Fibroblast of peridontal ligament (primary cell): ENCODE results near the gene CTRB2.
"Not testable (repeated sequence)": the region's sequence is repeated elsewhere in the genome, so short reads cannot be mapped to it uniquely, and the experiment has no call there.

Experiments
- DNase-seq: peaks from one replicate; pipeline ENCODE4 v3.0.0-alpha.2; 2010; ENCODE audit errors: extremely low read depth

CTRB2 gene

DNA sequence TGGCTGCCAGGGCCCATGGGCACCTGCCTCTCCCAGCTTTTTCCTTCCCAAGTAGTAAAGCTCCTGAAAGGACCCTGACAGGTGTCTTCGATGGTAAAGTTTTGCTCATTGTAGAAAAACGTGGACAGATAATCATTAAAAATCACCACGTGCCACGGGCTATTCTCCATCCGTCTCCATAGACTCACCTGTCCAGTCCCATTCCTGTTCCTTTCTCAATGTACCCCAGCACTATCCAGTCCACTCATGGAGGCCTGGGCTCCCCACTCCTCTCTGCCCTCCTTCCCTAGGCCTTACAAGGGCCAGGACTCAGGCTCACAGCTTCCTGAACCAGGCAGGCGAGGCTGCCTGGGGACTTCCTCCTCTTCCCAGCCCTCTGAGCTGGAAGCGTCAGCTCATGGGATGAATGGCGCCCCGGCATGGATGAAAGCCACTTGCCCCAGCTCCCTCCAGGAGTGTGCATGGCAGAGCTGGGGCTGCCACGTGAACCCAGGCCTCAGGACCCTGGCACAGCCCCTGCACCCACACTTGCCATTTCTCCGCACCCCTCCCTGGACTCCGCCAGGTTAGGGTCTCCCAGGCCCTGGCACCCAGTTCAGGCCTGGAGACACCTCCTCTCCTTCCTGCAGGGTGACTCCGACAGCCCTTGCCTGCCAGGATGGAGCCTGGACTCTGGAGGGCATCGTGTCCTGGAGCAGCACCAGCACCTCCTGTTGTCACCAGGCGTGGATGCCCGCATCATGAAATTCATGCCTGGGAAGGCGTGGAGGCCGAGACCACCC, 20.6 kb upstream of the CTRB2 start:
- DNase-seq: no peak

DNA sequence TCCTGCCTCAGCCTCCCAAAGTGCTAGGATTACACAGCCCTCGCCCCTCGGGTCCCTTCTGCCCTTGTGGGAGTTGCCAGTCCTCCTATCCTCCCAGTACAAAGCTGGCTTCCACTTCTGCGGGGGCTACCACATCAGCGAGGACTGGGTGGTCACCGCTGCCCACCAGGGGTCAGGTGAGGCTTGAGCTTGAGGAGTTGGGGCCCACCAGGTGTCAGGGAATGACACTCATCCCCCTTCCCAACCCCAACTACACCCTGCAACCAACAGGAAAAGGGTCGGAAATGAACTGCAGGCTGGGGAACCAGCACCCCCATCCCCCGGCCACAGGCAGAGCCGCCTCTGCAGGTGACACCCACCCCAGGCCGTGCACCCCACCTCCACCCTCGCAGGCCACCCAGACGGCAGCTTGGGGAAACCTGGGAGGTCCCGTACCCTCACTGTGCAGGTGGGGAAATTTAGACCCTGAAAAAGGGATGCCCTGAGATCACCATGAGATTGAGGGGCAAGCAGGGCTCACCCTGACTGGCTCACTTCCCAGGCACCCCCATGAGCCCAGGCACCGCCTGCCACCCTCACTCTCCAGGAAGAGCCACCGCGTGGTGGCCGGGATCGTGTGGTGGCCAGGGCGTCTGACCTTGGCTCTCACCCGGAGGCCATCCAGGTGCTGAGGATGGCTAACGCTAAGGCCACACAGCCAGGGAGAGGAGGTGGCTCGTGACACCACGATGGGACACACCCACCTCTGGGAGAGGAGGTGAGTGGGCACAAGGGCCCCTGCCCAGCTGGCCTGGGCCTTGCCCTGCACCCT, 19.8 kb upstream of the CTRB2 start:
- no peak for DNase-seq

DNA sequence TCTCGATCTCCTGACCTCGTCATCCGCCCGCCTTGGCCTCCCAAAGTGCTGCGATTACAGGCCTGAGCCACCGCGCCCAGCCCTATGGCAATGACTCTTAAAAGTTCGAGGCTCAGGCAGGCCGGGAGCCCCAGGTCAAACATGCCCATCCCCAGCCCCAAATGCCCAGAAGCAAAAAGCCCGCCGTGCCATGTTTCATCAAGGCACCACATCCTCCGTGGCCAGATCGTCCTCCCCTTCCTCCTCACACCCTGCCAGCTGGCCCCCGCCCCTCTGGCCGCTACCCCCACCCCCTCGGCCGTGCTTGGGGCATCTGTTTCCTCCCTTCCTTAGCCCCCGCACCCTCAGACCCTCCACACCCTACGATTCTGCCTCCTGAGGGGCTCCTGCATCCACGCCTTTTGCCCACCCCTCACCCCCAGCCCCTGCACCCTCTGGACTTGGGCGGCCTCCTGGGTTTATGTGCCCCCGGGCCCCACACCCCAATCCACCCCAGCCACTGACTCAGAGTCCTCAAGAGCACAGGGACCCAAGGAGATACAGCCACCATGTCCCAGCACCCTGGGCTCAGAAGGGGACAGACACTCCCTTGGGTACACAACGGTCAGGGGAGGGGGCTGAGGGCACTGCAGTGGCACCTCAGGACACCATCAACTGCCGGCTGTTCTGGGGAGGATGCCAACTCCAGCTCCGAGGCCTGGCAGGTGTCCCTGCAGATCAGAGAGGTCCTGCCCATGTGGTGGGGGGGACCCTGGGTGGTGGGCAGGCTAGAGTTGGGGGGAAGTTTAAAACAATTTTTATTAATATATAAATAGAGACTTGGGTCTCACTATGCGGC, 18.9 kb upstream of the CTRB2 start:
- DNase-seq: no peak

DNA sequence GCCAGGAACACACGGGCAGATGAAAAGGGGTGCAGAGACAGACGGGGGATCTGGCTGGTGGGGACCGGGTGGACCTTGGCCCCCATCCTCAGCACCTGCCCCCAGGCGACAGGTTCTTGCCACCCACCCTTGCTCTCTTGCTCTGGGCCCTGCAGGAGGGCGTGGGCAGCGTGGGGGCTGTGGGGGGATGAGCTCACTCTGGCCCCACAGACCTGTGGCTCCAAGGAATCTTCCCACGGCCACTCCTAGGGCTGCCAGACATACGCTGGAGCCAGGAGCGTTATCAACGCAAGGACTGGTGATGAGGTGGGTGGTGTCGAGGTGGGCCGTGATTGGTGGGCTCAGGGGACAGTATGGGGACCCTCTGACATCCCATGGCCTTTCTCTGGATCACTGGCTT, 18.1 kb upstream of the CTRB2 start:
- no peak for DNase-seq

DNA sequence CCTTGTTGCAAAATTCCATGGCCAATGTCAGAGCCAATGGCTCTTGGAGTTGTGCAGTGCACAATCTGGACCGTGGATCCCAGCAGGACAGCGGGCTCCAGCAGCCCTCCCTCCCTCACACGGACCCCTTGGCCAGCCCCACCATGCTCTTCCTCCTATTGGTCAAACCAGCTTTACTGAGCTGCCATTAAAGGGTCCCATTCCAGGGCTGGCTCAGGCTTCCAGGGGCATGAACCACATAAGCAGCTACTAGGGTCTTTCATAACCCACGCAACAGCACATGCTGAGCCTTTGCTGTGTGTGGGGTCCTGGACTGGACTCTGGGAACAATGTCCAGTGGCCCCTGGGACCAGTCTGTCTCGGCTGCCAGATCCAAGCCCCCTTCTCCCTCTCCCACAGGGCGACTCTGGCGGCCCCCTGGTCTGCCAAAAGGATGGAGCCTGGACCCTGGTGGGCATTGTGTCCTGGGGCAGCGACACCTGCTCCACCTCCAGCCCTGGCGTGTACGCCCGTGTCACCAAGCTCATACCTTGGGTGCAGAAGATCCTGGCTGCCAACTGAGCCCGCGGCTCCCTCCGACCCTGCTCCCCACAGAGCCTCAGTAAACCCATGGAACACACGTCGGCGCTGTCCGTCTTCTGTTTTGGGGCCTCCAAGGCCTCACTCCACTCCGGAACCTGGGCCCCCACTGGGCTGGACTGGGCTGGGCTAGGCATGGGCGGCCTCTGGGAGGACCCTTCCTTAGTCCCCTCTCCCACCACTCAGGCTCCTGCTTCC, 17.5 kb upstream of the CTRB2 start:
- DNase-seq: no peak

DNA sequence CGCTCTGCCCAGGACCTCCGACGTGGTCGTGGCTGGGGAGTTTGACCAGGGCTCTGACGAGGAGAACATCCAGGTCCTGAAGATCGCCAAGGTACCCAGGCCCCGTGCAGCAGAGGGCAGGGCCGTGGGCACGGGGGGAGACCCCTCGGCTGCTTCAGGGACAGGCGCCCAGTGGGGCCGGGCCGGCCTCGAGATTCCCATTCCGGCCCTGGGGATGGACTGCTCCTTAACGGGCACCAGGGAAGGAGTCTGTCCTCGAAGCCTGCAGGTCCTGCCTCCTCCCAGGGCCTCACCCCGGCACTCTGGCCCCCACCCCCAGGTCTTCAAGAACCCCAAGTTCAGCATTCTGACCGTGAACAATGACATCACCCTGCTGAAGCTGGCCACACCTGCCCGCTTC, 16.2 kb upstream of the CTRB2 start:
- not testable (repeated sequence) for DNase-seq

DNA sequence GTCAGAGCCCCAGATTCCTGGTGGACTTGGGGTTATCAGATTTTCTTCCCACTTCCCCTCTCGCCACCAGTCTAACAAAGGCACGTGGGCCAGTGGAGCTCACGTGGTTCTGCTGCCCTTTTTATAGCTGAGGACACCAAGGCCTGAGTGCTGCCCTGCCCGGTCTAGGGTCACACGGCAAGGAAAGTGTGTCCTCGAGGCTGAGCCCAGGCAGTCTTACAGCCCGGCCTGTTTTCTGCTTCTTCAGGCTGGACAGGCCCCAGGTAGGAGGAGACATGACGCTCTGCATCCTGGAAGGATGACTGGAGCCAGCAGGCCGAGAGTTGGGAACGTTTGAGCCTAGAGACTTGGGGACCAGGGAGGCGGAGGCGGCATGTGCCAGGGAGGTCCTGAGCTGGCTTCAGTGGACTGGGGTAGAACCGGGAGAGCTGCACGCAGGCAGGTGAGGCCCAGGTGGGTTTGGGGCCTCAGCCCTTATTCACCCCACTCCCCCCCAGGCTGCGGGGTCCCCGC, 15.4 kb upstream of the CTRB2 start:
- no peak for DNase-seq

DNA sequence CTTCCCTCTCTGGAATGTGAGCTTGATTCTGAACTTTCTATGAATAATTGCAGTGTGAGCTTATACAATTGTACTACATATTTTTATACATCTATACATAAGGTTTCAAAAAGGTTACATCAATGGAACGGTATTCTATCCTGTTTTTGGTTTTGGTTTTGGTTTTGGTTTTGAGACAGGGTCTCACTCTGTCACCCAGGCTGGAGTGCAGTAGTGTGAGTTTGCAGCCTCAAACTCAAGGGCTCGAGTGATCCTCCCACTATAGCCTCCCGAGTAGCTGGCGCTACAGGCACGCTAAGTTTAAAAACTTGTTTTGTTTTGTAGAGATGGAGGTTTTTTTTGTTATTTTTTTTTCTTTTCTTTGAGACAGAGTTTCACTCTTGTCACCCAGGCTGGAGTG, 12.9 kb upstream of the CTRB2 start:
- no peak for DNase-seq

DNA sequence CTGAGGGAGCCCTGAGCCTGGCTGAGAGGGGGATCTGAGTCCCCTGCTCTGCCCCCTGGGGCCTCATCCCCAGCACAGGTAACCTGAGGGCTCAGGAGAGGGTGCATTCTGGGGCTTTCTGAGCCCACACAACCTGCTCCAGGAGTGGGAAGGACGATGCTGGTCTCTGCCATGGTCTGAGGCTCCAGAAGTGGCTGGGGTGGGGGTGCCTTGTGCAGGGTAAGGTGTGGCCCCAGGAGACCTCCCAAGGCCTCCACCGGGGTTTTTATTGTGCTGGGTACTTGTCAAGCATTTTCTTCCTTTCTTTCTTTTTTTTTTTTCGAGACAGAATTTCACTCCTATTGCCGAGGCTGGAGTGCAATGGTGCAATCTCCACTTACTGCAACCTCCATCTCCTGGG, 12.1 kb upstream of the CTRB2 start:
- DNase-seq: no peak

DNA sequence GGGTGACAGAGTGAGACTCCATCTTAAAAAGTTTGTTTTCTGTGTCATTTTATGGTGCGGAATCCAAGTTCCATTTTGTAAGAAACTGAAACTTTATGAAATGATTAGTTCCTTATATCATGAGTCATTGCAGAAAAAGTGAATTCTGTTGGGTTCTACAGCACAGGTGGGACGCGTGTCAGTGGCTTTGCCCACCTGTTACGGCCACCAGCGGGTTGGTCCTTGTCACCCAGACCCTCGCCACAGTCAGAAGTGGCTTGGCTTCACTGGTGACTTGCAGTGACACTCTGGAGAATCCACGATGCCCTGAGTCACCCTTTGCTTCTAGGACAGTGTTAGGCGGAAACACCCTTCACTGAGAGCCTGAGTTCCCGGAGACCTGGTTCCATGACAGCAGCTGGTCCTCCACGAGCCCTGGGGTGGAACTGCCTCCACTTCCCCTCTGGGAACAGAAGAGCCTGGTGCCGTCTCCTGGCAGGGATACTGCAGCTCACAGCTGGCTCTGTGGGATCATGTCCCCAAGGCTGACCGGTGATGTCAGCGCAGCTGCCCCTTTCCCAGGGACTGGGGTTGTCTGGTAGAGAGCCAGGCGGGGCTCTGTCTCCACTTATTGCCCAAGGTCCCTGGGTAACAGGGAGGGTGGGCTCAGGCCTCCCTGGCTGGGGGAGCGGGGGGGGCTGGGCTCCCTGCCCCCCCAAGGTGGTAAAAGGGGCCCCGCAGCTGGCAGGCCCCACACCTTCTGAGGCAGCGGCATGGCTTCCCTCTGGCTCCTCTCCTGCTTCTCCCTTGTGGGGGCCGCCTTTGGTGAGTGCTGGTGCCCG, 11.5 kb upstream of the CTRB2 start, which contains the start of gene CTRB1:
Gene CTRB1 (plus strand): TSS at position 733 of the 821 bp plus-strand sequence. CDS start 20 bp downstream, at position 753.
- no peak for DNase-seq

DNA sequence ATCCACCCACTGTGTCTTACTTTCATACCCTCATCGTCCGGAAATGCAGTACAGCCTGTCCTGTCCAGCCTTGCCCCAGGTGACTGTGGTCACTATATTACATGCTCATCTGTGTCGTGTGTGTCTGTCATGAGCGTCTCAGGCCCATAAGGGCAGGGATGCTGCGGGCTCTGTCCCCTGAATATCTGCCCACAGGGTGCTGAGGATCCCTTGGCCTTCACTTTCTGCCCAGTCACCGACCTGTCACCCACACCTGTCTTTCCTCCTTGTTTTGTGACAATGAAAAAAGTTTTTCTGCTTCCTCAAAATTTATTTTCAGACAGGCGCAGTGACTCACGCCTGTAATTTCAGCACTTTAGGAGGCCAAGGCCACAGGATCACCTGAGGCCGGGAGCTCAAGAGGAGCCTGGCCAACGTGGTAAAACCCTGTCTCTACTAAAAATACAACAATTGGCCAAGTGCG, 10.5 kb upstream of the CTRB2 start:
- no peak for DNase-seq

DNA sequence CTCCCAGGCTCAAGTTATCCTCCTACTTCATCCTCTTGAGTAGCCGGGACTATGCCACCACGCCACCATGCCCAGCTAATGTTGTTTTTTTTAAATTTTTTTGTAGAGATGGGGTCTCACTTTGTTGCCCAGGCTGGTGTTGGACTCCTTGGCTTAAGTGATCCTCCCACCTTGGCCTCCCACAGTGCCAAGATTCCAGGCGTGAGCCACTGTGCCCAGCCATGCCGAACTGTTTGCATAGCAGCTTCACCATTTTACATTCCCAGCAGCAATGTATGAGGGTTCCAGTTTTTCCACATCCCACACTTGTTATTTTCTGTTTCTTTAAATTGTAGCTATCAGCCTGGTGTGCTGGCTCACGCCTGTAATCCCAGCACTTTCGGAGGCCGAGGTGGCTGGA, 9.6 kb upstream of the CTRB2 start:
- no peak for DNase-seq

DNA sequence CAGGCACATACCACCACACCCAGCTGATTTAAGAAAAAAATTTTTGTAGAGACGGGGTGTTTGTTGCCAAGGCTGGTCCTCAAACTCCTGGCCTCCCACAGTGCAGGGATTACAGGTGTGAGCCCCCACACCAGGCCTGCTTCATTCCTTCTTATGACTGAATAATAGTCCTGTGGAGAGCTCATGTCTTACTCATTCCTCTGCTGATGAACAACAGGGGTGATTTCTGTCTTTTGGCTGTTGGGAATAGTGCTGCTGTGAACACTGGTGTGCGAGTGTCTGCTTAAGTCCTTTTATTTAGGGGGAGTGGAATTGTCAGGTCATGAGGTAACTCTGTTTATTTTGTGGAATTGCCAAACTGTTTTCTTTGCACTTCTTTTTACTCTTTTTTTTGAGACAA, 9.2 kb upstream of the CTRB2 start:
- DNase-seq: no peak

DNA sequence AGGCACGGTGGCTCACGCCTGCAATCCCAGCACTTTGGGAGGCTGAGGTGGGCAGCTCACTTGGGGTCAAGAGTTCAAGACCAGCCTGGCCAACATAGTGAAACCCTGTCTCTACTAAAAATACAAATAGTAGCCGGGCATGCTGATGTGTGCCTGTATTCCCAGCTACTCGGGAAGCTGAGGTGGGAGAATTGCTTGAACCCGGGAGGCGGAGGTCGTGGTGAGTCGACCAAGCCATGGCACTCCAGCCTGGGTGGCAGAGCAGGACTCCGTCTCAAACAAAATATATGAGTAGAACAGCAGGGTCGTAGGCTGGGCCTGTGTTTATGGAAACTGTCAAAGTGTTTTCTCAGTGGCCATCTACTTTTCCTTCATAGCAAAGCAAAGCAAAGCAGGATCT, 4.3 kb upstream of the CTRB2 start:
- not testable (repeated sequence) for DNase-seq

DNA sequence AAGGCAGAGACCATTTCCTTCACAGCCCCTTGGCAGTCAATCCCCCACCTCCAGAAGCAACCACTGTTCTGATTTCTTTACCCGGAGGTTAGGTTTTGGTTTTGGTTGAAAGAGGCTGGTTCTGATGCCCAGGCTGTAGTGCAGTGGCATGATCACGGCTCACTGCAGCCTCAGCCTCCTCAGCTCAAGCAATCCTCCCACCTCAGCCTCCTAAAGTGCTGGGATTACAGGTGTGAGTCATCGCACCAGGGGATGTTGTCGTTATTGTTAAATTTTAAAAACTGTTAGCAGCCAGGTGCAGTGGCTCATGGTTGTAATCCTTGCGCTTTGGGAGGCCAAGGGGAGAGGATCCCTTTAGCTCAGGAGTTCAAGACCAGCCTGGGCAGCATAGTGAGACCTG, 3.0 kb upstream of the CTRB2 start:
- no peak for DNase-seq

DNA sequence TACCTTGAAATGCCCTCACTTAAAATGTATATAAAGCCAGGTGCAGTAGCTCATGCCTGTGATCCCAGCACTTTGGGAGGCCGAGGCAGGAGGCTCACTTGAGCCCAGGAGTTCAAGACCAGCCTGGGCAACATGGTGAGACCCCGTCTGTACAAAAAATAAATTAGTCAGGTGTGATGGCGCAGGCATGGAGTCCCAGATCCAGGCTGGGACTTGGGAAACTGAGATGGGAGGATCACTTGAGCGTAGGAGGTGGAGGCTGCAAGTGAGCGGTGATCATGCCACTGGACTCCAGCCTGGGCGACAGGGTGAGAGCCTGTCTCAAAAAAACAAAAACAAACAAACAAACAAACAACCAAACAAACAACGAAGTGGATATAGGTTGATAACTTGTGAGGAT, 2.6 kb upstream of the CTRB2 start:
- not testable (repeated sequence) for DNase-seq

DNA sequence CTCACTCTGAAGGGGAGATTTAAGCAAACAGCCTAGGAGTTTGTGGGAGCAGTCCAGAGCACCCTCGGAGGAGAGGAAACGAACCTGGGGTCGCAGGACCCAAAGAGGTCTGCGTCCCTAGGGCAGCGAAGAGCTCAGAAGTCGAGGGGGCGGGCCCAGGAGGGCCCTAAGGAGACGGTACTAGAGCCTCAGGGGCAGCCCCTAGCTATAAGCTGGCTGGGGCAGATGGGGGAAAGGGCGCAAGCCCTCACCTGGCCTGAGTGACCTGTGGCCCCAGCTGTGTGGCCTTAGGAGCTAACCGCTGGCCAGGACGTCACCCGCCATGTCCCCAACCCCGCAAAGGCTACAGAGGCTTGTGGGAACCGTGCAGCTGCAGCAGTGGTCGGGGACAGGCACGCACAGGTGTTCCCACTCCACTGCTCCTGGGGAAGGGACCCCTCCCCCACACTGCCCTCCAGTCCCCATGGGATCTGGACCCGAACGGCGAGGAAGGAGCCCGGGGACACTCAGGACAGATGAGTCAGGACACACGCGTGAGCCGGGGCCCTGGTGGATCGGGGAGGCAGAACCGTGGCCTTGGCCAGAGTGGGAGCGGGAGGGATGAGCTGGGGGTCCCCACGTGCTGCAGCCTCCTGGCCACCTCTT, 2.0 kb upstream of the CTRB2 start:
- DNase-seq: no peak

DNA sequence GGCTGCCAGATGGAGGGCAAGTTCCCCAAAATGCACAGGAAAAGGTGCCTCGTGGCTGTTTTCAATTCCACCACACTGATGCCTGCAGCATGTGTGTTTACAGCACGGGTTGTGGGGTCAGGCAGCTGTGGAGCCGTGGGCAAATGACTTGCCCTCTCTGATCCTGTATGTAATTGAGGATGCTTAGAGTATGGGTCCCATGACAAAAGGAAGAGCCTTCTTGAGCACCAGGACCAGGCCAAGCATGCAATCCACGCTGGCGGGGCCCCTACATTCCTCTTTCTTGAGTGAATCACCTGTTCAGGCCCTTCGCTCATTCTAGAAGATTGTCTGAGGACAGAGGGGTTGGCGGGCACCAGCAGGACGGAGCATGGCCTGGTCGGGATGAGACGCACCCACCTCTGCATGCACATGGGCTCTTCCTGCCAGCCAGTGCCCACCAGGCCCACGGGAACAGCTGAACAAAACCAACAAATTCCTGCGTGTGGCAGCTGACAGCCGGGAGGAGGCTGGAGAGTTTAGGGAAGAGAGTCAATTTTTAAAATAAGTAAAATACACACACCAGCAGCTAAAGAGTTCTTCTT, 1.4 kb upstream of the CTRB2 start:
- no peak for DNase-seq

DNA sequence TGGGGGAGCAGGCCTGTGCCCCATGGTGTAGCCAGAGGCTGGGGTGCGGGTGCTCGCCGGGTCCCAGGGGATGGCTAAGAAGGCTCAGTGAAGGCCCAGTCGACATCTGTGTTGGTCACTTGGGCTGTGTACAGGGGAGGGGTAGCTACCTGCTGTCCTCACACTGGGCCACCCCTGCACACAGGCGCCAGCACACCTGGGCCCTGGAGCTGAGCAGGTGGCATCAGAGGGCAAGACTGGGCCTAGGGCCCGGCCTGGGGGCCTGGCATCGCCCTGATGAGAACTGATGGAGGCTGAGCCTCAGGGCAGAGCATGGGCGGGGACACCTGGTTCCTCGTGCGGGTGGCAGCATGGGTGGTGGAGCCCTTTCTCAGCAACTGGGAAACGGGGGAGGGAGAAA, 870 bp upstream of the CTRB2 start:
- no peak for DNase-seq
